LNCaP clone FGC (cell line): ENCODE data around the gene CACNA1D.
A peak's percentile ranks its signal among the peaks of the same experiment; 100 is the strongest.

Experiments used
- DNase-seq: peaks from one replicate; pipeline ENCODE4 v3.0.0-alpha.2; 2011; ENCODE audit warnings: low read depth
- H3K4me3 ChIP-seq: 2 replicates; pipeline ENCODE4 v1.5.1; 2011; ENCODE audit warnings: mild to moderate bottlenecking, low read depth, low read length, control low read depth
- TF ChIP-seq, protein P1 (sequence below): IDR thresholded peaks from 2 replicates; pipeline ENCODE4 v1.5.1; 2012; ENCODE audit warnings: mild to moderate bottlenecking; ENCODE audit not compliant: control insufficient read depth, insufficient read depth; ENCODE audit errors: extremely low read depth

Gene CACNA1D

DNA sequence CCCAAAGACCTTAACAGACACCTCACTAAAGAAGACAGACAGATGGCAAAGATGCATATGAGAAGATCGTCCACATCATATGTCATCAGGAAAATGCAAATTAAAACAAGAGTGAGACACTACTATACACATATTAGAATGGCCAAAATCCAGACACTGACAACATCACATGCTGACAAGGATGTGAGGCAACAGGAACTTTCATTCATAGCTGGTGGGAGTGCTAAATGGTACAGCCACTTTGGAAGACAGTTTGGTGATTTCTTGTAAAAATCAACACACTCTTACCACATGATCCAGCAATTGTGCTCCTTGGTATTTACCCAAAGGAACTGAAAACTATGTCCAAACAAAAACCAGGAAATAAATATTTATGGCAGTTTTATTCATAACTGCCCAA is 334.2 kb downstream of the CACNA1D start:
- TF ChIP-seq, protein P1, sequence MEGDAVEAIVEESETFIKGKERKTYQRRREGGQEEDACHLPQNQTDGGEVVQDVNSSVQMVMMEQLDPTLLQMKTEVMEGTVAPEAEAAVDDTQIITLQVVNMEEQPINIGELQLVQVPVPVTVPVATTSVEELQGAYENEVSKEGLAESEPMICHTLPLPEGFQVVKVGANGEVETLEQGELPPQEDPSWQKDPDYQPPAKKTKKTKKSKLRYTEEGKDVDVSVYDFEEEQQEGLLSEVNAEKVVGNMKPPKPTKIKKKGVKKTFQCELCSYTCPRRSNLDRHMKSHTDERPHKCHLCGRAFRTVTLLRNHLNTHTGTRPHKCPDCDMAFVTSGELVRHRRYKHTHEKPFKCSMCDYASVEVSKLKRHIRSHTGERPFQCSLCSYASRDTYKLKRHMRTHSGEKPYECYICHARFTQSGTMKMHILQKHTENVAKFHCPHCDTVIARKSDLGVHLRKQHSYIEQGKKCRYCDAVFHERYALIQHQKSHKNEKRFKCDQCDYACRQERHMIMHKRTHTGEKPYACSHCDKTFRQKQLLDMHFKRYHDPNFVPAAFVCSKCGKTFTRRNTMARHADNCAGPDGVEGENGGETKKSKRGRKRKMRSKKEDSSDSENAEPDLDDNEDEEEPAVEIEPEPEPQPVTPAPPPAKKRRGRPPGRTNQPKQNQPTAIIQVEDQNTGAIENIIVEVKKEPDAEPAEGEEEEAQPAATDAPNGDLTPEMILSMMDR, result no peak
- DNase-seq, result peak; percentile 75

DNA sequence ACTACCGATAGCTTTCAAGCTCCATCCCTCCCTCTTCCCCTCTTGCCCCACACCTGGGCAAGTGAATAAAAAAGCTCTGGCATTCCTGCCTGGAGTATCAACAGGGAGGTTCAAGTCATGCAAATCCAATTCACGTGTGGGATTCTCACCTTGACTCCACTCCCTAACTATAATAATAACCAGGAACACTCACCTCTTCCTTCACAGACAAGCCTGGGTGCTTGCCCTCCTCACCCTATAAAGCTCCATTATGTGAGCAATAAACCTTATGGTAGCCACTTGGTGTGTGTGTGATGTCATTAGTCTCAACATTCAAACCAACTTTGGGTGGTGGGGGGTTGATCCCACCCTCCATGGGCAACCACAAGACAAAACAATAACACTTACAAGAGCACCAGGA is 335.2 kb downstream of the CACNA1D start:
- no peak for DNase-seq
- TF ChIP-seq, protein P1, result no peak
- H3K4me3 ChIP-seq, result no peak overlapping the region

More for the DNA sequence above, 334.2 kb downstream of the CACNA1D start:
- no peak overlapping the region for H3K4me3 ChIP-seq

GRCh38 chr3:53830944-53831343 is 336.5 kb downstream of the CACNA1D start:
- no peak overlapping the region for H3K4me3 ChIP-seq
- TF ChIP-seq, protein P1, result no peak
- DNase-seq, result no peak

DNA sequence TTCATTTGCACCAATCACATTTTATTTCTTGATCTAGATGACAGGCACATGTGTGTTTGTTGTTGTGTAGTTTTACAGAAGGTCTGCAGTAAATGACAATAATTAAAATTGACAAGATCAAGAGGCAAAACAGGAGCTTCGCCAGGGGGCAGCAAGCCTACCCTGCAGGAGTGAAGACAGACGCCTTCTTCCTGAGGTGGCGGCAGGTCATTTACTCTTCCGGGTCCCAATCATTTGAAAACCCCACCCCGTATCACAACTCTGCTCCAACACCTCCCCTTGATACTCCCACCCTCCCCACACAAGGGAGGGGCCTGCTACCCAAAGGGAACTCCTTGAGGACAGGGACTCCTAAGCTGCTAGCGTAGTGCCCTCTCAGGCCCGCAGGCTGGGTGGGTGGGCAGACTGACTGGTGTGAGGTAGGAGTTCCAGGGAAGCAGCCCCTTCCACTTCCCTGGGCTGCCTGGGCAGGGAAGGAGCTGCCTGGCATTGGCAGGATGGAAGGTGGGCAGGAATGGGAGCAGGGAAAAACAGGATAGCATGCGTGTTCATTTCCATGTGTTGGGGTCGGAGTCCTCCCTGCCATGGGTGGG is 338.7 kb downstream of the CACNA1D start:
- no peak for DNase-seq
- TF ChIP-seq, protein P1, result no peak
- H3K4me3 ChIP-seq, result no peak overlapping the region

DNA sequence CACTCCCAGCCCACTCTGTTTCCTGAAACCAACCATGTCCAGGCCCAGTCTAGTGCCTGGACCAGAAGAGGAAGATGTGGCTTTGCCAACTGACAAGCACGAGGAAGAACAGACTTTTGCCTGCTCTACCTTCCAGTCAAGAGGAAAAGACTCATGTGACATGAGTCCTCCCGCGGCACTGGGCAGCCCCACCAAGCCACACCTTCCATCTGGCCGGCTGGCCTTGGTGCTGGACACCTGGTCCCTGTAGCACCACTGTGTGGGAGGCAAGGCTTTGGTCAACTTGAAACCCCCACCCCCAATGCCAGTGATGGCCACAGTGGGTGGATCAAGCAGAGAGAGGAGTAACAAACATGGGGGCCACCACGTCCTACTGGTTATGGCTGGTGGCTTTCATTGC is 339.3 kb downstream of the CACNA1D start:
- TF ChIP-seq, protein P1, result no peak
- no peak for DNase-seq
- no peak overlapping the region for H3K4me3 ChIP-seq

- TF ChIP-seq, protein P1, result no peak
- no peak overlapping the region for H3K4me3 ChIP-seq
- no peak for DNase-seq
Observed at GRCh38 chr3:53834429-53835095, 340.2 kb downstream of the CACNA1D start.

GRCh38 chr3:53835257-53835656 is 340.8 kb downstream of the CACNA1D start:
- no peak for DNase-seq
- no peak overlapping the region for H3K4me3 ChIP-seq
- TF ChIP-seq, protein P1, result no peak
